NK-92 treated with Interleukin-12 subunit alpha and Interleukin-12 subunit beta, amount 100 ng/mL, for 24 hours (cell line): Measurements from ENCODE around the gene FBXO24.

Source experiments
- DNase-seq: peaks from one replicate; lab custom pipeline; 2025; lab: John Stamatoyannopoulos, UW

The FBXO24 gene

GRCh38 chr7:100590077-100590737, 4.1 kb downstream of the FBXO24 start:
- no peak for DNase-seq

GRCh38 chr7:100591596-100591995, 5.5 kb downstream of the FBXO24 start:
- no peak for DNase-seq

GRCh38 chr7:100595188-100595587, 9.1 kb downstream of the FBXO24 start:
- DNase-seq, result no peak

GRCh38 chr7:100598425-100598824, 12.3 kb downstream of the FBXO24 start:
- no peak for DNase-seq

- no peak for DNase-seq
Observed at GRCh38 chr7:100599911-100600729, 14.0 kb downstream of the FBXO24 start.

GRCh38 chr7:100600730-100601038, 14.6 kb downstream of the FBXO24 start:
- no peak for DNase-seq

GRCh38 chr7:100602889-100603725, 17.0 kb downstream of the FBXO24 start:
- DNase-seq, result no peak

GRCh38 chr7:100603726-100604027, 17.5 kb downstream of the FBXO24 start:
- DNase-seq, result no peak

- DNase-seq, result peak; percentile 97
Observed at GRCh38 chr7:100604028-100604975, 18.2 kb downstream of the FBXO24 start.

GRCh38 chr7:100604976-100605911, 19.1 kb downstream of the FBXO24 start:
- no peak for DNase-seq

GRCh38 chr7:100606313-100606712, 20.2 kb downstream of the FBXO24 start:
- no peak for DNase-seq

- DNase-seq, result no peak
Observed at GRCh38 chr7:100607111-100607510, 21.0 kb downstream of the FBXO24 start.

GRCh38 chr7:100609958-100610357, 23.8 kb downstream of the FBXO24 start:
- no peak for DNase-seq

- peak; percentile 99 for DNase-seq
Observed at GRCh38 chr7:100611983-100612729, 26.0 kb downstream of the FBXO24 start, which contains the start of gene MOSPD3. MOSPD3 (plus strand) TSS chr7:100612540; CDS start chr7:100612792, 252 bp downstream.

GRCh38 chr7:100612730-100613390, 26.7 kb downstream of the FBXO24 start:
- DNase-seq, result no peak

- no peak for DNase-seq
Observed at GRCh38 chr7:100613412-100614175, 27.5 kb downstream of the FBXO24 start.

GRCh38 chr7:100614308-100614861, 28.3 kb downstream of the FBXO24 start:
- DNase-seq, result no peak

- no peak for DNase-seq
Observed at GRCh38 chr7:100620239-100620638, 34.1 kb downstream of the FBXO24 start.
